Spleen (tissue), 7 donors: ENCODE measurements around the gene SLC23A1.

Source experiments
- CTCF ChIP-seq, 11 experiments: fragments of 200-600 bp in 7 of 11; fragments of 450-650 bp in 4 of 11; sonication (generic) in 4 of 11; IDR thresholded peaks in 8 of 11; conservative IDR thresholded peaks in 3 of 11; 1 replicate in 7 of 11; 2 replicates in 4 of 11; pipeline versions ENCODE4 v1.4.0 to v1.8.0; 2016 to 2021; ENCODE audit warnings: antibody characterized with exemption in 11 of 11, inconsistent platforms in 4 of 11, mild to moderate bottlenecking in 1 of 11
- POLR2A ChIP-seq, 3 donors: fragments of 450-650 bp; IDR thresholded peaks; one replicate each; pipeline ENCODE4 v1.5.1; 2017; ENCODE audit warnings: antibody characterized with exemption in 3 of 3, mild to moderate bottlenecking in 1 of 3
- donor health status: DM: no; HTN: no; CAD: no; lungs with moderate emphysema.
- donor health status: DM: no; HTN: no; CAD: no.
- donor health status: DM: no; HTN: no; CAD: no.

GRCh38 chr5:139396691-139397090, 13.6 kb upstream of the SLC23A1 start:
- TF ChIP-seq CTCF (IDR thresholded peaks at IDR 0.05 in 8 of 11, conservative IDR thresholded peaks at IDR 0.05 in 3 of 11), result no peak
- TF ChIP-seq POLR2A (IDR thresholded peaks at IDR 0.05), result no peak
